GM19351 (cell line): ENCODE measurements around the gene OR4C12.
"Not testable (repeated sequence)": the region's sequence is repeated elsewhere in the genome, so short reads cannot be mapped to it uniquely, and the experiment has no call there.

Experiments used
- ATAC-seq: cut with Tn5 transposase; IDR thresholded peaks from one replicate; pipeline ENCODE4 v1.9.1; 2021; ENCODE audit warnings: mild to moderate bottlenecking, moderate library complexity; ENCODE audit not compliant: unreplicated experiment

Gene OR4C12

GRCh38 chr11:49982435-49982834 is at the start of gene OR4C12:
OR4C12 (minus strand) TSS chr11:49982535; CDS start chr11:49982501, 34 bp downstream.
- not testable (repeated sequence) for ATAC-seq

GRCh38 chr11:50030193-50030592 is 47.9 kb upstream of the OR4C12 start:
- no peak for ATAC-seq

- ATAC-seq: peak; percentile 70
Measured at GRCh38 chr11:49995565-49995964, 13.2 kb upstream of the OR4C12 start.

GRCh38 chr11:49973439-49973838 is 8.9 kb downstream of the OR4C12 start:
- not testable (repeated sequence) for ATAC-seq

GRCh38 chr11:49952091-49952490 is 30.2 kb downstream of the OR4C12 start, which contains the start of gene OR4C13:
OR4C13 (plus strand) TSS chr11:49952391; CDS start chr11:49952423, 32 bp downstream.
- ATAC-seq: no peak

- not testable (repeated sequence) for ATAC-seq
Measured at GRCh38 chr11:49948701-49949100, 33.6 kb downstream of the OR4C12 start.
